Stomach (tissue), 8 donors: Measurements from ENCODE around the gene SCIMP. TPM values are rescaled to one million over a fixed set of nuclear protein-coding genes. Genes with fewer than 3 reads are reported as not detected.

Source experiments
- polyA plus RNA-seq, 3 donors: library from polyadenylated mRNA; stranded (reverse); fragments of 200-250 nt; gene quantifications; one replicate each; pipeline ENCODE4 v1.2.3, GENCODE V29; 2013
- total RNA-seq, 5 donors: library from RNA; depleted of rRNA; stranded (reverse); fragments of >200 nt; gene quantifications; one replicate each; pipeline versions ENCODE4 v1.1.0 to v1.2.3, GENCODE V29; 2014 to 2016
- donor health status: healthy with polysubstance abuse.
- donor health status: Bipolar disorder and iron deficiency.
- donor health status: healthy.

SCIMP gene
- total and polyA plus RNA-seq, 8 donors = 0.62 to 2.1 (median 0.91) TPM; not detected in 4

Other genes with a start within 250 kb of the SCIMP start
- gene CAMTA2, start 247.2 kb downstream of the SCIMP start, total RNA-seq = 100 to 1,000 TPM in 2 of 5 donors, 10 to 100 TPM in 2, 1 to 10 TPM in 1; 8.1 to 202 (median 82.1) TPM
- 10 to 100 TPM; 28.0 to 52.7 (median 41.4) TPM for gene CAMTA2, start 247.2 kb downstream of the SCIMP start, polyA plus RNA-seq
- gene INCA1, start 237.3 kb downstream of the SCIMP start, total RNA-seq = 1 to 10 TPM in 2 of 5 donors, not detected in 3; 1.3 to 6.1 TPM
- 1 to 10 TPM; 1.4 to 2.7 (median 1.6) TPM for gene INCA1, start 237.3 kb downstream of the SCIMP start, polyA plus RNA-seq
- 100 to 1,000 TPM in 2 of 5 donors, 10 to 100 TPM in 3; 47.5 to 334 (median 94.8) TPM for gene KIF1C, start 236.9 kb downstream of the SCIMP start, total RNA-seq
- 100 to 1,000 TPM in 1 of 3 donors, 10 to 100 TPM in 2; 33.4 to 130 (median 70.3) TPM for gene KIF1C, start 236.9 kb downstream of the SCIMP start, polyA plus RNA-seq
- gene SLC52A1, start 199.4 kb downstream of the SCIMP start, total RNA-seq = not detected
- gene SLC52A1, start 199.4 kb downstream of the SCIMP start, polyA plus RNA-seq = 1 to 10 TPM in 1 of 3 donors, not detected in 2; 1.0 TPM
- 10 to 100 TPM in 1 of 5 donors, 1 to 10 TPM in 4; 2.9 to 15.2 (median 6.6) TPM for gene ZFP3, start 156.4 kb downstream of the SCIMP start, total RNA-seq
- 1 to 10 TPM; 1.7 to 2.6 (median 1.7) TPM for gene ZFP3, start 156.4 kb downstream of the SCIMP start, polyA plus RNA-seq
- gene ZNF232, start 123.0 kb downstream of the SCIMP start, total RNA-seq = 1 to 10 TPM in 4 of 5 donors, under 1 TPM in 1; 0.58 to 8.0 (median 7.5) TPM
- gene ZNF232, start 123.0 kb downstream of the SCIMP start, polyA plus RNA-seq = 10 to 100 TPM in 1 of 3 donors, 1 to 10 TPM in 2; 6.9 to 11.8 (median 7.0) TPM
- gene USP6, start 118.8 kb downstream of the SCIMP start, total RNA-seq = under 1 TPM in 2 of 5 donors, not detected in 3; 0.18 to 0.45 TPM
- under 1 TPM in 1 of 3 donors, not detected in 2; 0.05 TPM for gene USP6, start 118.8 kb downstream of the SCIMP start, polyA plus RNA-seq
- 10 to 100 TPM in 2 of 5 donors, 1 to 10 TPM in 3; 5.8 to 73.5 (median 10.0) TPM for gene ZNF594, start 43.0 kb downstream of the SCIMP start, total RNA-seq
- 1 to 10 TPM in 1 of 3 donors, under 1 TPM in 1, not detected in 1; 0.56 to 1.1 TPM for gene ZNF594, start 43.0 kb downstream of the SCIMP start, polyA plus RNA-seq
- 10 to 100 TPM; 14.0 to 89.7 (median 44.9) TPM for gene RABEP1, start 47.4 kb upstream of the SCIMP start, total RNA-seq
- gene RABEP1, start 47.4 kb upstream of the SCIMP start, polyA plus RNA-seq = 10 to 100 TPM; 12.1 to 15.5 (median 15.3) TPM
- 100 to 1,000 TPM in 2 of 5 donors, 10 to 100 TPM in 3; 29.8 to 185 (median 98.8) TPM for gene NUP88, start 184.8 kb upstream of the SCIMP start, total RNA-seq
- 10 to 100 TPM; 58.2 to 92.9 (median 60.3) TPM for gene NUP88, start 184.8 kb upstream of the SCIMP start, polyA plus RNA-seq
- gene RPAIN, start 185.3 kb upstream of the SCIMP start, total RNA-seq = 10 to 100 TPM in 4 of 5 donors, 1 to 10 TPM in 1; 8.1 to 81.1 (median 61.2) TPM
- gene RPAIN, start 185.3 kb upstream of the SCIMP start, polyA plus RNA-seq = 10 to 100 TPM; 32.2 to 35.1 (median 34.7) TPM
- gene C1QBP, start 204.3 kb upstream of the SCIMP start, total RNA-seq = 100 to 1,000 TPM in 2 of 5 donors, 10 to 100 TPM in 3; 26.8 to 320 (median 73.3) TPM
- gene C1QBP, start 204.3 kb upstream of the SCIMP start, polyA plus RNA-seq = 100 to 1,000 TPM in 2 of 3 donors, 10 to 100 TPM in 1; 79.6 to 120 (median 111) TPM
- gene DHX33, start 234.1 kb upstream of the SCIMP start, total RNA-seq = 10 to 100 TPM in 3 of 5 donors, 1 to 10 TPM in 1, under 1 TPM in 1; 0.58 to 13.3 (median 12.1) TPM
- gene DHX33, start 234.1 kb upstream of the SCIMP start, polyA plus RNA-seq = 1 to 10 TPM; 3.5 to 4.4 (median 4.2) TPM